Measurements from ENCODE around the gene USP40.

DNA sequence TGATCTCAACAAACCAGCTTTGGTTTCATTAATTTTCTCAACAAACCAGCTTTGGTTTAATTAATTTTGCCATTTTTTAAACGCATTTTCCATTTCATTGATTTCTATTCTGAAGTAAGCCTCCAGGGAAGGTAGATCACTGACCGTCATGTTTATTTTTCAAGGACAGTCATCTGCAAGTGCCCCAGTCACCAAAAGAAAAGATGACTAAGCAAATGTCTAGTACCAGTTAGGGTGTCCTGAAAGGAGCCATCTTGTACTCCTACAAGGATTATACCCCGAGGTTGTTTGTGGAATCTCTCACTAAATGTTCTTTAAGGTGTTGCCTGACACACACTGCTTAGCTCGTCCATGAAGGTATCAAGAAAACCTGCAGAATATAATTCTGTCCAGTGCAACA lies 44.7 kb upstream of the USP40 start:
- TF ChIP-seq POLR2A (IDR thresholded peaks at IDR 0.05) = no peak
- TF ChIP-seq, protein P1, sequence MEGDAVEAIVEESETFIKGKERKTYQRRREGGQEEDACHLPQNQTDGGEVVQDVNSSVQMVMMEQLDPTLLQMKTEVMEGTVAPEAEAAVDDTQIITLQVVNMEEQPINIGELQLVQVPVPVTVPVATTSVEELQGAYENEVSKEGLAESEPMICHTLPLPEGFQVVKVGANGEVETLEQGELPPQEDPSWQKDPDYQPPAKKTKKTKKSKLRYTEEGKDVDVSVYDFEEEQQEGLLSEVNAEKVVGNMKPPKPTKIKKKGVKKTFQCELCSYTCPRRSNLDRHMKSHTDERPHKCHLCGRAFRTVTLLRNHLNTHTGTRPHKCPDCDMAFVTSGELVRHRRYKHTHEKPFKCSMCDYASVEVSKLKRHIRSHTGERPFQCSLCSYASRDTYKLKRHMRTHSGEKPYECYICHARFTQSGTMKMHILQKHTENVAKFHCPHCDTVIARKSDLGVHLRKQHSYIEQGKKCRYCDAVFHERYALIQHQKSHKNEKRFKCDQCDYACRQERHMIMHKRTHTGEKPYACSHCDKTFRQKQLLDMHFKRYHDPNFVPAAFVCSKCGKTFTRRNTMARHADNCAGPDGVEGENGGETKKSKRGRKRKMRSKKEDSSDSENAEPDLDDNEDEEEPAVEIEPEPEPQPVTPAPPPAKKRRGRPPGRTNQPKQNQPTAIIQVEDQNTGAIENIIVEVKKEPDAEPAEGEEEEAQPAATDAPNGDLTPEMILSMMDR (IDR thresholded peaks at IDR 0.05) = no peak

Measured in testis (tissue), 2 donors.